ENCODE measurements around the gene SMIM5.

GRCh38 chr17:75594499-75595283 is 38.5 kb upstream of the SMIM5 start:
- TF ChIP-seq CTCF (IDR thresholded peaks at IDR 0.05; ENCODE audit: poor library complexity, severe bottlenecking) (no peak), POLR2AphosphoS5 (IDR thresholded peaks at IDR 0.05) (no peak)
